T47D (cell line): Measurements from ENCODE around the gene CD59.
"Not testable (repeated sequence)": the region's sequence is repeated elsewhere in the genome, so short reads cannot be mapped to it uniquely, and the experiment has no call there.

ENCODE experiments used
- DNase-seq, 2 experiments: peaks; one replicate each; pipeline versions ENCODE4 v3.0.0 to v3.0.0-alpha.2; 2011 to 2012; ENCODE audit warnings: low read depth in 1 of 2, low spot score in 1 of 2
- JUND ChIP-seq: IDR thresholded peaks from 2 replicates; pipeline ENCODE4 v1.6.1; 2012; ENCODE audit warnings: low read depth
- in situ Hi-C: cut with HindIII; loops from 2 replicates; pipeline ENCODE4 v1.10.0; 2016; ENCODE audit warnings: low sequenced_read_pairs, low pct_unique_long_range_greater_than_20kb

CD59 gene

DNA sequence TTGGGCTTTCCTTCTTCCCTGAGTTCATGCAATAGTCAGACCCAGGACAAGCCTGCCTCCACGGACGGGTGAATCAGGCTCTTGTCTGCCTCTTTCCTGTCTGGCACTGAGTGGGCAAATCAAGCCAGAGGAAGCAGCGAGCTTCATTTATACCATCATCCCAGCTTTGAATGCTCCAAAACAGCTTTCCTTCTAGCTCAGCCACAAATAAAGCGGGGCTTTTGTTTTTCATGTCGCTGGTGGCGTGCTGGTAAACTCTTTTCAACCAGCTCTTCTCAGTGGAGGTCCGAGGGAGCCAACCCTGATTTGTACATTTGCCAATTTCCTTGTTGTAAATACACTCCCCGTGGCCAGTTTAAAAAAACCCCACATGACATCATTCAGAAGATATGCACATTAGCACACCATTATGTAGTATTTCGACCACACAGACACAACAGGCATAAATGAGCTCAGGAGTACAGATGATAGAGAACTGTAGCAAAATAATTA, 44.2 kb downstream of the CD59 start:
- no peak for TF ChIP-seq JUND
- peak in 1 of 2 experiments; percentile 52 for DNase-seq
- in situ Hi-C loops = no loop called here

GRCh38 chr11:33691066-33691864, 45.0 kb downstream of the CD59 start:
- in situ Hi-C loops = no loop called here
- peak in 1 of 2 experiments; percentile 56 for DNase-seq
- no peak for TF ChIP-seq JUND

- in situ Hi-C loops = no loop called here
- no peak for TF ChIP-seq JUND
- DNase-seq = no peak
These were observed 45.7 kb downstream of the CD59 start for GRCh38 chr11:33690290-33691065.

- DNase-seq = no peak
- in situ Hi-C loops = no loop called here
- no peak for TF ChIP-seq JUND
These were observed 46.7 kb downstream of the CD59 start for GRCh38 chr11:33689501-33689900.

DNA sequence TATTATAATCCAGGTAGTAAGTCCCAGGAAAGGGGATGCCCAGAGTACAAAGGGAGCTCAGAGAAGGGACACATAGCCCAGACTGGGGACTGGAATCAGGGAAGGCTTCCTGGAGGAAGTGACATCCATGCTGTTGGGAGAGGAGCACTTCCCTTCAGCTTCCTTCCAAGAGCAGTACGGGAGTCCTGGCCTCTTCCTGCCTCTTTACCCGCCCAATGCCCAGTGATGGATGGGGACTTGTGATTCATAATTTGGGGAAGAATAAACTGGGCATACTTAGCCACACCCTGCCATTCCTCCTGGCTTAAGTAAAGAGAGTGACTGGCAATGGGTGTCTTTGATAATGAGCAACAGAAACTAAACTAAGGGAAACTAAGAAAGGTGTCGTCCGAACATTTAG, 47.1 kb downstream of the CD59 start:
- in situ Hi-C loops = no loop called here
- no peak for TF ChIP-seq JUND
- no peak for DNase-seq

GRCh38 chr11:33687733-33688479, 48.3 kb downstream of the CD59 start:
- in situ Hi-C loops = no loop called here
- TF ChIP-seq JUND = no peak
- peak; percentile 57 to 79 for DNase-seq

DNA sequence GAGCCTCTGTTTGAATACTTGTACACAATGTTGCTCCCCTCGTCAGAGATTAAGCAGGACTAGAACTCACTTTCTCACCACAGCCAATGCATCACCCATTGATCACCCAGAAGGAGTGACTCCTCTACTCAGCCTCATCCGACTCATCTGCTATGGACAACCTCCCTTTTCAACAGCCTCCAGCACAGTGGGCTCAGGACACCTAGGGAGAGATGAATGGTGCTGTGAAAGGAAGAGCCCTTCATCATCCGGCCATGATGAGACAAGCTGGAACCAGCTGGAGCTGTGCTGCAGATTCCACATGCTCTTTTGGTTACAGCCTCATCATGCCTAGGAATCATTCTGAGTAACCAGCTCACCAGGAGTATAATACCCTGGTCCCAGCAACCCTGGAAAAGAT, 51.1 kb downstream of the CD59 start:
- in situ Hi-C loops = no loop called here
- TF ChIP-seq JUND = no peak
- DNase-seq = no peak

- in situ Hi-C loops = no loop called here
- TF ChIP-seq JUND = no peak
- DNase-seq = no peak
These were observed 52.1 kb downstream of the CD59 start for GRCh38 chr11:33684003-33684706.

GRCh38 chr11:33682446-33682845, 53.8 kb downstream of the CD59 start:
- DNase-seq = peak in 1 of 2 experiments; percentile 42
- in situ Hi-C loops = no loop called here
- no peak for TF ChIP-seq JUND

DNA sequence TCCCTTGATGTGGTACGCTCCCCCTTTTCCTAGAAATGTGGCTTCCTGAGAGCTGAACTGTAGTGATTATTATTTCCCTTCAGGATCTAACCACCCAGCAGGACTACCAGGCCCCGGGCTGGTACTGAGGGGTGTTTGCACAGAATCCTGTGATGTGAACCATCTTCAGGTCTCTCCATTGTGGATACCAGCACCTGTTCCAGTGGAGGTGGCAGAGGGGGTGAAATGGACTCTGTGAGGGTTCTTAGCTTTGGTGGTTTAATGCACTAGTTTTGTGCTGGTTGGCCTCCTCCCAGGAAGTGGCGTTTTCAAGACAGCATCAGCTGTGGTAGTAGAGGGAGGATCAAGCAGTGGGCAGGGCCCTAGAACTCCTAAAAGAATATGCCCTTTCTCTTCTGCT, 54.2 kb downstream of the CD59 start:
- TF ChIP-seq JUND = no peak
- in situ Hi-C loops = no loop called here
- DNase-seq = no peak

DNA sequence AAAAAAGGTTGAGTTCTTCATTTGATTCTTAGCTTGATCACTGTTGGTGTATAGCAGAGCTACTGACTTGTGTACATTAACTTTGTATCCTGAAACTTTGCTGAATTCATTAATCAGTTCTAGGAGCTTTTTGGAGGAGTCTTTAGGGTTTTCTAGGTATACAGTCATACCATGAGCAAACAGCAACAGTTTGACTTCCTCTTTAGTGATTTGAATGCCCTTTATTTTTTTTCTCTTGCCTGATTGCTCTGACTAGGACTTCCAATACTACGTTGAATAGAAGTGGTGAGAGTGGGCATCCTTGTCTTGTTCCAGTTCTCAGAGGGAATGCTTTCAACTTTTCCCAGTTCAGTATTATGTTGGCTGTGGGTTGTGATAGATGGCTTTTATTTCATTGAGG, 57.6 kb downstream of the CD59 start:
- not testable (repeated sequence) for DNase-seq

GRCh38 chr11:33674035-33674814, 62.0 kb downstream of the CD59 start:
- in situ Hi-C loops = no loop called here
- no peak for DNase-seq
- no peak for TF ChIP-seq JUND

More for the DNA sequence above, 57.6 kb downstream of the CD59 start:
- in situ Hi-C loops = not testable (repeated sequence)
